Fibroblast of lung (primary cell): ENCODE results near the gene ST6GALNAC1.

ENCODE experiments used
- EZH2 ChIP-seq: IDR thresholded peaks from 2 replicates; pipeline ENCODE4 v1.5.1; 2012; ENCODE audit warnings: low read length, control low read depth, mild to moderate bottlenecking; ENCODE audit errors: missing control alignments
- TF ChIP-seq, protein P1 (sequence below), 2 donors: IDR thresholded peaks in 1 of 2; conservative IDR thresholded peaks in 1 of 2; 1 replicate in 1 of 2; 2 replicates in 1 of 2; pipeline ENCODE4 v1.5.1; 2011 to 2012; ENCODE audit warnings: low read length in 2 of 2, control low read depth in 1 of 2, inconsistent platforms in 1 of 2, low read depth in 1 of 2, mild to moderate bottlenecking in 1 of 2

DNA sequence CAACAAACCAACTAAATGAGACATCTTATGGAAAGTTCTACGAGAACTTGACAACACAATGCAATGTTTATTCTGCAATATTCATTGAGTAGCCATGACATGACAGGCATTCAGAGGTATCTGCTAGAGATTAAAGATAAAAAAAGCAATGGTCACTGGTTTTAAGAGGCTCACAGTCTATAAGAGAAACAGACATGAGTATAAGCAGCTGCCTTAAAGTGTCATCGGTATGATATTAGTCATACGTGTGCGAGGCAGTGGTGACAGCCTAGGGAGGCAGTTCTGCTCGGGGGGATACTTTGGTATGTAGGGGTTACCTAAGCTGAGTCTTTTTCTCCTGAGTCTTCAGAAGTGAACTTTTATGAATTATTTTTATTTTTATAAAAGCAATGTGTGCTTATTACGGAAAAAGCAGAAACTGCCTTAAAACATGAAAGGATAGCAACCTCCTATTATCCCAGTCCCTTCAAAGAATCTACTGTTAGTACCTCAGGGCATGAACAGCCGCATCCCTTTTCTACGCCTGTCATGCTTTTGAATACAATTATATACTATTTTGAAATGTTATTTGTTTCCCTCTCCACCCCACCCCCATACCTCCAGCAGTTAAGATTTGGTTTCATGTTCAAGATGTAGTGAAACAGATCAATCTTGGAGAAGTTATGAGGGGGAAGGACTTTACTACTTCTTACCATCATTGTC is 7.7 kb downstream of the ST6GALNAC1 start:
- TF ChIP-seq, protein P1, sequence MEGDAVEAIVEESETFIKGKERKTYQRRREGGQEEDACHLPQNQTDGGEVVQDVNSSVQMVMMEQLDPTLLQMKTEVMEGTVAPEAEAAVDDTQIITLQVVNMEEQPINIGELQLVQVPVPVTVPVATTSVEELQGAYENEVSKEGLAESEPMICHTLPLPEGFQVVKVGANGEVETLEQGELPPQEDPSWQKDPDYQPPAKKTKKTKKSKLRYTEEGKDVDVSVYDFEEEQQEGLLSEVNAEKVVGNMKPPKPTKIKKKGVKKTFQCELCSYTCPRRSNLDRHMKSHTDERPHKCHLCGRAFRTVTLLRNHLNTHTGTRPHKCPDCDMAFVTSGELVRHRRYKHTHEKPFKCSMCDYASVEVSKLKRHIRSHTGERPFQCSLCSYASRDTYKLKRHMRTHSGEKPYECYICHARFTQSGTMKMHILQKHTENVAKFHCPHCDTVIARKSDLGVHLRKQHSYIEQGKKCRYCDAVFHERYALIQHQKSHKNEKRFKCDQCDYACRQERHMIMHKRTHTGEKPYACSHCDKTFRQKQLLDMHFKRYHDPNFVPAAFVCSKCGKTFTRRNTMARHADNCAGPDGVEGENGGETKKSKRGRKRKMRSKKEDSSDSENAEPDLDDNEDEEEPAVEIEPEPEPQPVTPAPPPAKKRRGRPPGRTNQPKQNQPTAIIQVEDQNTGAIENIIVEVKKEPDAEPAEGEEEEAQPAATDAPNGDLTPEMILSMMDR (conservative IDR thresholded peaks at IDR 0.05 in 1 of 2, IDR thresholded peaks at IDR 0.05 in 1 of 2; ENCODE audit: low read depth in 1 of 2, low read length in 2 of 2): no peak
- TF ChIP-seq EZH2: no peak
